Thoracic aorta (tissue), 2 donors: Measurements from ENCODE around the gene CD47. TPM values are rescaled to one million over a fixed set of nuclear protein-coding genes. Genes with fewer than 3 reads are reported as not detected.

ENCODE experiments used
- ATAC-seq: fragments of 150-250 bp; one replicate; pipeline ENCODE4 v1.8.0; 2017; ENCODE audit warnings: low read depth; ENCODE audit not compliant: insufficient number of reproducible peaks, low FRiP score
- DNase-seq: peaks from one replicate; pipeline ENCODE4 v3.0.0-alpha.2; 2020; ENCODE audit warnings: low spot score
- H3K27ac ChIP-seq, 2 donors: fragments of 200-600 bp; sonication (generic); 1 replicate in 1 of 2; 2 replicates in 1 of 2; pipeline ENCODE4 v1.5.1; 2016; ENCODE audit warnings: mild to moderate bottlenecking in 2 of 2, moderate library complexity in 2 of 2
- H3K27me3 ChIP-seq: fragments of 200-600 bp; sonication (generic); replicated peaks from 2 replicates; pipeline ENCODE4 v1.6.0; 2016; ENCODE audit warnings: mild to moderate bottlenecking; ENCODE audit not compliant: insufficient read depth
- H3K36me3 ChIP-seq: fragments of 200-600 bp; sonication (generic); one replicate; pipeline ENCODE4 v1.5.1; 2016
- H3K4me1 ChIP-seq, 2 donors: fragments of 200-600 bp; sonication (generic); 1 replicate in 1 of 2; 2 replicates in 1 of 2; pipeline versions ENCODE4 v1.5.1 to v1.6.0; 2016; ENCODE audit warnings: low read depth in 2 of 2, mild to moderate bottlenecking in 1 of 2; ENCODE audit not compliant: control insufficient read depth in 1 of 2
- H3K4me3 ChIP-seq: fragments of 200-600 bp; sonication (generic); 2 replicates; pipeline ENCODE4 v1.5.1; 2016; ENCODE audit warnings: mild to moderate bottlenecking
- H3K9me3 ChIP-seq: fragments of 200-600 bp; sonication (generic); 2 replicates; pipeline ENCODE4 v1.5.1; 2016
- CTCF ChIP-seq: fragments of 200-600 bp; sonication (generic); IDR thresholded peaks from one replicate; pipeline ENCODE4 v1.5.1; 2019; ENCODE audit warnings: antibody characterized with exemption
- total RNA-seq, 2 donors: library from RNA; depleted of rRNA; stranded (reverse); fragments of >200 nt; gene quantifications; one replicate each; pipeline versions ENCODE4 v1.1.0 to v1.2.3, GENCODE V29; 2016

The CD47 gene
- total RNA-seq, 2 donors from 2014 or later = 70.1 to 80.4 TPM

DNA sequence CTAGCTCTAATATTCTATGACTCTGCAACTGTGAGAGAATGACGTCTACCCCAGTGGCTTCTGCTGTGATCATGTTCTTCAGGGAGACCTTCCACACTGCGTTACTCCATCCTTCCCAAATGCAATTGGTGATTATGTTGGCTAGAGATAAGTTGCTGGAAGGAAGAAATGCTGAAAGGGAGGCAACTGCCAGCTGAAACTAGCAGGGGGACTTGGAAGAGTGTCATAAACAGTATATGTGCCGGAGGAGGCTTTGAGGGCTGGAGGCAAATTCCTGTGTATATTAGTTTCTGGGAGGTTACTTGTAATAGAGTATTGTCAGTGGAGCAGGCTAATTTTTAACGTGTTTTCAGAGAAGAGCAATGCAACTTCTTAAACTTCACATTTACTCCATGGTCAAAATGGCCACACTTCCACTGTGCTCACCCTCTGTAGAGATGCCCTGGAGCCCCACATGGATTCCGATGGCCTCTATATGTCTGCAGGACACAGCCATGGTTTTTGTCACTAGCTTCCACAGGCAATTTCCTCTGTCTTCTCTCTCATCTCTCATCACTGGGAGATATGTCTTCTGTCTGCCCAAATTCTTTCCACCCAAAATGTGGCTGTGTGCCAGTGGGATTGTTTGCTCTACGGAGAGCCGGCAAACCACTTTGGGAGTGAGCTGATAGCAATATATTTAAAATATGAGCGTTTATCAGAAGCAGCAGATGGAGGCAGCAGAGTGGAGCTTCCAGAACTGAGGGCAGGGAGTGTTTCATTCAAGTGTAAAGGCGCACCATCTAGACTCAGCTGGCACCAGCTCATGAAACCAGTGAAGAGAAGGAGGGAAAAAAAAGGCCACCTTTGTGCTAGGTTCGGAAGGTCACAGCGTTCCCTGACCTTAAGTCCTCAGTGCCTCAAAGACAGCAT is 13.3 kb upstream of the CD47 start:
- no peak for TF ChIP-seq CTCF
- DNase-seq (no peak), ATAC-seq (no peak)

GRCh38 chr3:108103040-108103751 is 12.4 kb upstream of the CD47 start:
- DNase-seq (no peak), ATAC-seq (no peak)
- Histone ChIP-seq H3K4me1 (no peaks in the 10 kb centered on the region), H3K4me3 (no peak overlapping the region), H3K27me3 (no peaks in the 10 kb centered on the region), H3K27ac (no peak overlapping the region), H3K9me3 (no peaks in the 10 kb centered on the region), H3K36me3 (no peaks in the 10 kb centered on the region)
- TF ChIP-seq CTCF = no peak

More for the DNA sequence above, 13.3 kb upstream of the CD47 start:
- no peaks in the 10 kb centered on the region for H3K4me1 ChIP-seq
- no peaks in the 10 kb centered on the region for H3K9me3 ChIP-seq
- no peaks in the 10 kb centered on the region for H3K36me3 ChIP-seq
- no peaks in the 10 kb centered on the region for H3K27me3 ChIP-seq
- H3K27ac ChIP-seq = no peak overlapping the region
- H3K4me3 ChIP-seq = no peak overlapping the region

GRCh38 chr3:108102420-108103039 is 11.7 kb upstream of the CD47 start:
- ATAC-seq (no peak), DNase-seq (no peak)
- TF ChIP-seq CTCF = no peak
- Histone ChIP-seq H3K4me3 (no peak overlapping the region), H3K9me3 (no peaks in the 10 kb centered on the region), H3K27me3 (no peaks in the 10 kb centered on the region), H3K27ac (no peak overlapping the region), H3K4me1 (no peaks in the 10 kb centered on the region), H3K36me3 (no peaks in the 10 kb centered on the region)

- Histone ChIP-seq H3K27ac (no peak overlapping the region), H3K4me3 (no peak overlapping the region), H3K9me3 (no peaks in the 10 kb centered on the region), H3K36me3 (no peaks in the 10 kb centered on the region), H3K4me1 (no peaks in the 10 kb centered on the region), H3K27me3 (no peaks in the 10 kb centered on the region)
- no peak for ATAC-seq
- DNase-seq = no peak
- TF ChIP-seq CTCF = no peak
Measured at GRCh38 chr3:108100906-108101660, 10.3 kb upstream of the CD47 start.
